ENCODE data around the gene CCDC88A. TPM values are rescaled to one million over a fixed set of nuclear protein-coding genes. Genes with fewer than 3 reads are reported as not detected.

CCDC88A gene
- total and polyA plus RNA-seq, 2 experiments from 2014 or later, result 144 to 169 TPM

DNA sequence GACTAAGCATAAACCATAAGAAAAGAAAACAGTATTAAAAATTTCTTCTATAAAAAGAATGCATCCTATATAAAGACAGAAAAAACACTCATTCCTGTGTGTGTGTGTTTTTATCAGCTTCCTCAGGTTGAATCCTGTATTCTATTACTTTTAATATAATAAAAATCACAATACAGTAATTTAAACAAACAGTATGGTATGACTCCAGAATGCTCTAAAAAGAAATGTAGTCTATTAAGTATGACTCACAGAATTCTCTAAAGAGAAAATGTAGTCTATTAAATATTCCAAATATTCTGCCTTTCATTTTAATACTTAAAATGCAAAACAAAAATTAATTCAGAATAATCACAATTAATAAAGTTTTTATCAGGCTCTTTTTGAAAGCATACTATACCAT lies 19.8 kb downstream of the CCDC88A start:
- Mint-ChIP-seq H3K36me3 (ENCODE audit: low read depth) (peaks cover 10% of the 10 kb centered on the region; the same call in 2 of the 3 replicates), H3K4me1 (peaks cover 6% of the 10 kb centered on the region; the same call in 2 of the 3 replicates), H3K27me3 (ENCODE audit: insufficient read depth, low read depth, poor library complexity) (no peaks in the 10 kb centered on the region), H3K9me3 (no peaks in the 10 kb centered on the region), H3K4me3 (no peak overlapping the region), H3K27ac (no peak overlapping the region)
- Histone ChIP-seq H3K27me3 (ENCODE audit: insufficient read depth) (no peaks in the 10 kb centered on the region), H3K4me2 (no peak overlapping the region), H3K36me3 (ENCODE audit: insufficient read depth) (no peaks in the 10 kb centered on the region), H4K20me1 (replicated peaks; ENCODE audit: insufficient read depth) (no peaks in the 10 kb centered on the region), H3K4me3 (no peak overlapping the region), H3K79me2 (replicated peaks; ENCODE audit: insufficient read depth) (peaks cover 59% of the 10 kb centered on the region), H2AFZ (no peak overlapping the region), H3K27ac (ENCODE audit: low read depth) (no peak overlapping the region), H3K4me1 (ENCODE audit: insufficient read depth) (no peaks in the 10 kb centered on the region), H3K9me2 (ENCODE audit: insufficient read depth) (no peaks in the 10 kb centered on the region), H3F3A (replicated peaks; ENCODE audit: low read depth) (no peaks in the 10 kb centered on the region)
- TF ChIP-seq POLR2AphosphoS5 (IDR thresholded peaks at IDR 0.05; ENCODE audit: low read depth) (no peak), NANOG (IDR thresholded peaks at IDR 0.05; ENCODE audit: borderline replicate concordance) (no peak), ZNF331 (CRISPR knock-in tag; IDR thresholded peaks at IDR 0.05; ENCODE audit: low read depth) (no peak), JUNB (IDR thresholded peaks at IDR 0.05; ENCODE audit: unreplicated experiment) (no peak), EZH2phosphoT487 (IDR thresholded peaks at IDR 0.05; ENCODE audit: unreplicated experiment) (no peak), EZH2 (IDR thresholded peaks at IDR 0.05; ENCODE audit: low read depth, unreplicated experiment) (no peak), CREB1 (CRISPR knock-in tag; IDR thresholded peaks at IDR 0.05; ENCODE audit: low read depth) (no peak), STAT1 (IDR thresholded peaks at IDR 0.05; ENCODE audit: unreplicated experiment) (no peak), ZNF114 (CRISPR knock-in tag; IDR thresholded peaks at IDR 0.05) (no peak)
- TF ChIP-seq, protein P1, sequence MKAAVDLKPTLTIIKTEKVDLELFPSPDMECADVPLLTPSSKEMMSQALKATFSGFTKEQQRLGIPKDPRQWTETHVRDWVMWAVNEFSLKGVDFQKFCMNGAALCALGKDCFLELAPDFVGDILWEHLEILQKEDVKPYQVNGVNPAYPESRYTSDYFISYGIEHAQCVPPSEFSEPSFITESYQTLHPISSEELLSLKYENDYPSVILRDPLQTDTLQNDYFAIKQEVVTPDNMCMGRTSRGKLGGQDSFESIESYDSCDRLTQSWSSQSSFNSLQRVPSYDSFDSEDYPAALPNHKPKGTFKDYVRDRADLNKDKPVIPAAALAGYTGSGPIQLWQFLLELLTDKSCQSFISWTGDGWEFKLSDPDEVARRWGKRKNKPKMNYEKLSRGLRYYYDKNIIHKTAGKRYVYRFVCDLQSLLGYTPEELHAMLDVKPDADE (IDR thresholded peaks at IDR 0.05), result no peak
- TF ChIP-seq, protein P2, sequence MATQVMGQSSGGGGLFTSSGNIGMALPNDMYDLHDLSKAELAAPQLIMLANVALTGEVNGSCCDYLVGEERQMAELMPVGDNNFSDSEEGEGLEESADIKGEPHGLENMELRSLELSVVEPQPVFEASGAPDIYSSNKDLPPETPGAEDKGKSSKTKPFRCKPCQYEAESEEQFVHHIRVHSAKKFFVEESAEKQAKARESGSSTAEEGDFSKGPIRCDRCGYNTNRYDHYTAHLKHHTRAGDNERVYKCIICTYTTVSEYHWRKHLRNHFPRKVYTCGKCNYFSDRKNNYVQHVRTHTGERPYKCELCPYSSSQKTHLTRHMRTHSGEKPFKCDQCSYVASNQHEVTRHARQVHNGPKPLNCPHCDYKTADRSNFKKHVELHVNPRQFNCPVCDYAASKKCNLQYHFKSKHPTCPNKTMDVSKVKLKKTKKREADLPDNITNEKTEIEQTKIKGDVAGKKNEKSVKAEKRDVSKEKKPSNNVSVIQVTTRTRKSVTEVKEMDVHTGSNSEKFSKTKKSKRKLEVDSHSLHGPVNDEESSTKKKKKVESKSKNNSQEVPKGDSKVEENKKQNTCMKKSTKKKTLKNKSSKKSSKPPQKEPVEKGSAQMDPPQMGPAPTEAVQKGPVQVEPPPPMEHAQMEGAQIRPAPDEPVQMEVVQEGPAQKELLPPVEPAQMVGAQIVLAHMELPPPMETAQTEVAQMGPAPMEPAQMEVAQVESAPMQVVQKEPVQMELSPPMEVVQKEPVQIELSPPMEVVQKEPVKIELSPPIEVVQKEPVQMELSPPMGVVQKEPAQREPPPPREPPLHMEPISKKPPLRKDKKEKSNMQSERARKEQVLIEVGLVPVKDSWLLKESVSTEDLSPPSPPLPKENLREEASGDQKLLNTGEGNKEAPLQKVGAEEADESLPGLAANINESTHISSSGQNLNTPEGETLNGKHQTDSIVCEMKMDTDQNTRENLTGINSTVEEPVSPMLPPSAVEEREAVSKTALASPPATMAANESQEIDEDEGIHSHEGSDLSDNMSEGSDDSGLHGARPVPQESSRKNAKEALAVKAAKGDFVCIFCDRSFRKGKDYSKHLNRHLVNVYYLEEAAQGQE (IDR thresholded peaks at IDR 0.05; ENCODE audit: unreplicated experiment), result no peak
- TF ChIP-seq, protein P3, sequence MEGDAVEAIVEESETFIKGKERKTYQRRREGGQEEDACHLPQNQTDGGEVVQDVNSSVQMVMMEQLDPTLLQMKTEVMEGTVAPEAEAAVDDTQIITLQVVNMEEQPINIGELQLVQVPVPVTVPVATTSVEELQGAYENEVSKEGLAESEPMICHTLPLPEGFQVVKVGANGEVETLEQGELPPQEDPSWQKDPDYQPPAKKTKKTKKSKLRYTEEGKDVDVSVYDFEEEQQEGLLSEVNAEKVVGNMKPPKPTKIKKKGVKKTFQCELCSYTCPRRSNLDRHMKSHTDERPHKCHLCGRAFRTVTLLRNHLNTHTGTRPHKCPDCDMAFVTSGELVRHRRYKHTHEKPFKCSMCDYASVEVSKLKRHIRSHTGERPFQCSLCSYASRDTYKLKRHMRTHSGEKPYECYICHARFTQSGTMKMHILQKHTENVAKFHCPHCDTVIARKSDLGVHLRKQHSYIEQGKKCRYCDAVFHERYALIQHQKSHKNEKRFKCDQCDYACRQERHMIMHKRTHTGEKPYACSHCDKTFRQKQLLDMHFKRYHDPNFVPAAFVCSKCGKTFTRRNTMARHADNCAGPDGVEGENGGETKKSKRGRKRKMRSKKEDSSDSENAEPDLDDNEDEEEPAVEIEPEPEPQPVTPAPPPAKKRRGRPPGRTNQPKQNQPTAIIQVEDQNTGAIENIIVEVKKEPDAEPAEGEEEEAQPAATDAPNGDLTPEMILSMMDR (conservative IDR thresholded peaks at IDR 0.05; ENCODE audit: low read depth in 2 of 2), result no peak
- TF ChIP-seq, protein P4, sequence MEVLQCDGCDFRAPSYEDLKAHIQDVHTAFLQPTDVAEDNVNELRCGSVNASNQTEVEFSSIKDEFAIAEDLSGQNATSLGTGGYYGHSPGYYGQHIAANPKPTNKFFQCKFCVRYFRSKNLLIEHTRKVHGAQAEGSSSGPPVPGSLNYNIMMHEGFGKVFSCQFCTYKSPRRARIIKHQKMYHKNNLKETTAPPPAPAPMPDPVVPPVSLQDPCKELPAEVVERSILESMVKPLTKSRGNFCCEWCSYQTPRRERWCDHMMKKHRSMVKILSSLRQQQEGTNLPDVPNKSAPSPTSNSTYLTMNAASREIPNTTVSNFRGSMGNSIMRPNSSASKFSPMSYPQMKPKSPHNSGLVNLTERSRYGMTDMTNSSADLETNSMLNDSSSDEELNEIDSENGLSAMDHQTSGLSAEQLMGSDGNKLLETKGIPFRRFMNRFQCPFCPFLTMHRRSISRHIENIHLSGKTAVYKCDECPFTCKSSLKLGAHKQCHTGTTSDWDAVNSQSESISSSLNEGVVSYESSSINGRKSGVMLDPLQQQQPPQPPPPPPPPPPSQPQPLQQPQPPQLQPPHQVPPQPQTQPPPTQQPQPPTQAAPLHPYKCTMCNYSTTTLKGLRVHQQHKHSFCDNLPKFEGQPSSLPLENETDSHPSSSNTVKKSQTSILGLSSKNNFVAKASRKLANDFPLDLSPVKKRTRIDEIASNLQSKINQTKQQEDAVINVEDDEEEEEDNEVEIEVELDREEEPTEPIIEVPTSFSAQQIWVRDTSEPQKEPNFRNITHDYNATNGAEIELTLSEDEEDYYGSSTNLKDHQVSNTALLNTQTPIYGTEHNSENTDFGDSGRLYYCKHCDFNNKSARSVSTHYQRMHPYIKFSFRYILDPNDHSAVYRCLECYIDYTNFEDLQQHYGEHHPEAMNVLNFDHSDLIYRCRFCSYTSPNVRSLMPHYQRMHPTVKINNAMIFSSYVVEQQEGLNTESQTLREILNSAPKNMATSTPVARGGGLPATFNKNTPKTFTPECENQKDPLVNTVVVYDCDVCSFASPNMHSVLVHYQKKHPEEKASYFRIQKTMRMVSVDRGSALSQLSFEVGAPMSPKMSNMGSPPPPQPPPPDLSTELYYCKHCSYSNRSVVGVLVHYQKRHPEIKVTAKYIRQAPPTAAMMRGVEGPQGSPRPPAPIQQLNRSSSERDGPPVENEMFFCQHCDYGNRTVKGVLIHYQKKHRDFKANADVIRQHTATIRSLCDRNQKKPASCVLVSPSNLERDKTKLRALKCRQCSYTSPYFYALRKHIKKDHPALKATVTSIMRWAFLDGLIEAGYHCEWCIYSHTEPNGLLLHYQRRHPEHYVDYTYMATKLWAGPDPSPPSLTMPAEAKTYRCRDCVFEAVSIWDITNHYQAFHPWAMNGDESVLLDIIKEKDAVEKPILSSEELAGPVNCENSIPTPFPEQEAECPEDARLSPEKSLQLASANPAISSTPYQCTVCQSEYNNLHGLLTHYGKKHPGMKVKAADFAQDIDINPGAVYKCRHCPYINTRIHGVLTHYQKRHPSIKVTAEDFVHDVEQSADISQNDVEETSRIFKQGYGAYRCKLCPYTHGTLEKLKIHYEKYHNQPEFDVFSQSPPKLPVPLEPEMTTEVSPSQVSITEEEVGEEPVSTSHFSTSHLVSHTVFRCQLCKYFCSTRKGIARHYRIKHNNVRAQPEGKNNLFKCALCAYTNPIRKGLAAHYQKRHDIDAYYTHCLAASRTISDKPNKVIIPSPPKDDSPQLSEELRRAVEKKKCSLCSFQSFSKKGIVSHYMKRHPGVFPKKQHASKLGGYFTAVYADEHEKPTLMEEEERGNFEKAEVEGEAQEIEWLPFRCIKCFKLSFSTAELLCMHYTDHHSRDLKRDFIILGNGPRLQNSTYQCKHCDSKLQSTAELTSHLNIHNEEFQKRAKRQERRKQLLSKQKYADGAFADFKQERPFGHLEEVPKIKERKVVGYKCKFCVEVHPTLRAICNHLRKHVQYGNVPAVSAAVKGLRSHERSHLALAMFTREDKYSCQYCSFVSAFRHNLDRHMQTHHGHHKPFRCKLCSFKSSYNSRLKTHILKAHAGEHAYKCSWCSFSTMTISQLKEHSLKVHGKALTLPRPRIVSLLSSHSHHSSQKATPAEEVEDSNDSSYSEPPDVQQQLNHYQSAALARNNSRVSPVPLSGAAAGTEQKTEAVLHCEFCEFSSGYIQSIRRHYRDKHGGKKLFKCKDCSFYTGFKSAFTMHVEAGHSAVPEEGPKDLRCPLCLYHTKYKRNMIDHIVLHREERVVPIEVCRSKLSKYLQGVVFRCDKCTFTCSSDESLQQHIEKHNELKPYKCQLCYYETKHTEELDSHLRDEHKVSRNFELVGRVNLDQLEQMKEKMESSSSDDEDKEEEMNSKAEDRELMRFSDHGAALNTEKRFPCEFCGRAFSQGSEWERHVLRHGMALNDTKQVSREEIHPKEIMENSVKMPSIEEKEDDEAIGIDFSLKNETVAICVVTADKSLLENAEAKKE (CRISPR knock-in tag; IDR thresholded peaks at IDR 0.05), result no peak
- DNase-seq (ENCODE audit: low spot score) (no peak), ATAC-seq (no peak)
